Measurements from ENCODE around the gene MRTFA.
"Not testable (repeated sequence)": the region's sequence is repeated elsewhere in the genome, so short reads cannot be mapped to it uniquely, and the experiment has no call there.

Gene MRTFA

GRCh38 chr22:40607506-40607905, 29.0 kb downstream of the MRTFA start:
- H3K27me3 ChIP-seq (ENCODE audit: control insufficient read depth, insufficient read depth, low read length), result no peaks in the 10 kb centered on the region
- no peaks in the 10 kb centered on the region for H3K9me3 ChIP-seq (ENCODE audit: control insufficient read depth, insufficient read depth, low read length)
- H3K36me3 ChIP-seq (ENCODE audit: control insufficient read depth, insufficient read depth, low read length), result no peaks in the 10 kb centered on the region
- no peak overlapping the region for H3K9ac ChIP-seq (ENCODE audit: low read depth, low read length)
- peaks cover 31% of the 10 kb centered on the region for H3K4me1 ChIP-seq (ENCODE audit: control insufficient read depth, insufficient read depth, low read length)
- no peak overlapping the region for H3K4me3 ChIP-seq (ENCODE audit: low read depth, low read length)
- H3K27ac ChIP-seq (ENCODE audit: low read depth, low read length), result no peak overlapping the region

- Histone ChIP-seq H3K36me3 (ENCODE audit: control insufficient read depth, insufficient read depth, low read length) (no peaks in the 10 kb centered on the region), H3K4me3 (ENCODE audit: low read depth, low read length) (no peak overlapping the region), H3K27ac (ENCODE audit: low read depth, low read length) (no peak overlapping the region), H3K9ac (ENCODE audit: low read depth, low read length) (no peak overlapping the region), H3K4me1 (ENCODE audit: control insufficient read depth, insufficient read depth, low read length) (peaks cover 37% of the 10 kb centered on the region), H3K9me3 (ENCODE audit: control insufficient read depth, insufficient read depth, low read length) (no peaks in the 10 kb centered on the region), H3K27me3 (ENCODE audit: control insufficient read depth, insufficient read depth, low read length) (no peaks in the 10 kb centered on the region)
Measured at GRCh38 chr22:40606306-40606705, 30.2 kb downstream of the MRTFA start.

GRCh38 chr22:40605761-40606160, 30.8 kb downstream of the MRTFA start:
- Histone ChIP-seq H3K9ac (ENCODE audit: low read depth, low read length) (no peak overlapping the region), H3K4me1 (ENCODE audit: control insufficient read depth, insufficient read depth, low read length) (peaks cover 37% of the 10 kb centered on the region), H3K9me3 (ENCODE audit: control insufficient read depth, insufficient read depth, low read length) (no peaks in the 10 kb centered on the region), H3K27me3 (ENCODE audit: control insufficient read depth, insufficient read depth, low read length) (no peaks in the 10 kb centered on the region), H3K27ac (ENCODE audit: low read depth, low read length) (no peak overlapping the region), H3K4me3 (ENCODE audit: low read depth, low read length) (no peak overlapping the region), H3K36me3 (ENCODE audit: control insufficient read depth, insufficient read depth, low read length) (no peaks in the 10 kb centered on the region)

GRCh38 chr22:40603088-40603605, 33.4 kb downstream of the MRTFA start:
- Histone ChIP-seq H3K4me1 (ENCODE audit: control insufficient read depth, insufficient read depth, low read length) (peaks cover 44% of the 10 kb centered on the region), H3K4me3 (ENCODE audit: low read depth, low read length) (no peak overlapping the region), H3K9me3 (ENCODE audit: control insufficient read depth, insufficient read depth, low read length) (no peaks in the 10 kb centered on the region), H3K27ac (ENCODE audit: low read depth, low read length) (no peak overlapping the region), H3K9ac (ENCODE audit: low read depth, low read length) (no peak overlapping the region), H3K36me3 (ENCODE audit: control insufficient read depth, insufficient read depth, low read length) (no peaks in the 10 kb centered on the region), H3K27me3 (ENCODE audit: control insufficient read depth, insufficient read depth, low read length) (no peaks in the 10 kb centered on the region)

- Histone ChIP-seq H3K27ac (ENCODE audit: low read depth, low read length) (no peak overlapping the region), H3K27me3 (ENCODE audit: control insufficient read depth, insufficient read depth, low read length) (no peaks in the 10 kb centered on the region)
Measured at GRCh38 chr22:40602231-40602630, 34.3 kb downstream of the MRTFA start.

GRCh38 chr22:40599731-40600130, 36.8 kb downstream of the MRTFA start:
- no peaks in the 10 kb centered on the region for H3K36me3 ChIP-seq (ENCODE audit: control insufficient read depth, insufficient read depth, low read length)
- no peaks in the 10 kb centered on the region for H3K27me3 ChIP-seq (ENCODE audit: control insufficient read depth, insufficient read depth, low read length)
- H3K9ac ChIP-seq (ENCODE audit: low read depth, low read length), result no peak overlapping the region
- no peak overlapping the region for H3K27ac ChIP-seq (ENCODE audit: low read depth, low read length)
- H3K4me3 ChIP-seq (ENCODE audit: low read depth, low read length), result no peak overlapping the region
- H3K4me1 ChIP-seq (ENCODE audit: control insufficient read depth, insufficient read depth, low read length), result peaks cover 34% of the 10 kb centered on the region
- no peaks in the 10 kb centered on the region for H3K9me3 ChIP-seq (ENCODE audit: control insufficient read depth, insufficient read depth, low read length)

More at GRCh38 chr22:40602231-40602630, 34.3 kb downstream of the MRTFA start:
- Histone ChIP-seq H3K9ac (ENCODE audit: low read depth, low read length) (no peak overlapping the region), H3K4me1 (ENCODE audit: control insufficient read depth, insufficient read depth, low read length) (peaks cover 49% of the 10 kb centered on the region), H3K36me3 (ENCODE audit: control insufficient read depth, insufficient read depth, low read length) (no peaks in the 10 kb centered on the region), H3K9me3 (ENCODE audit: control insufficient read depth, insufficient read depth, low read length) (no peaks in the 10 kb centered on the region), H3K4me3 (ENCODE audit: low read depth, low read length) (no peak overlapping the region)

GRCh38 chr22:40598712-40599111, 37.8 kb downstream of the MRTFA start:
- H3K27ac ChIP-seq (ENCODE audit: low read depth, low read length); H3K9me3 ChIP-seq (ENCODE audit: control insufficient read depth, insufficient read depth, low read length); H3K27me3 ChIP-seq (ENCODE audit: control insufficient read depth, insufficient read depth, low read length); H3K36me3 ChIP-seq (ENCODE audit: control insufficient read depth, insufficient read depth, low read length); H3K9ac ChIP-seq (ENCODE audit: low read depth, low read length); H3K4me3 ChIP-seq (ENCODE audit: low read depth, low read length): not testable (repeated sequence)
- H3K4me1 ChIP-seq (ENCODE audit: control insufficient read depth, insufficient read depth, low read length), result peaks cover 34% of the 10 kb centered on the region

GRCh38 chr22:40597526-40598430, 38.7 kb downstream of the MRTFA start:
- Histone ChIP-seq H3K27ac (ENCODE audit: low read depth, low read length) (peak overlapping the region; percentile 50), H3K9ac (ENCODE audit: low read depth, low read length) (no peak overlapping the region), H3K36me3 (ENCODE audit: control insufficient read depth, insufficient read depth, low read length) (no peaks in the 10 kb centered on the region), H3K9me3 (ENCODE audit: control insufficient read depth, insufficient read depth, low read length) (no peaks in the 10 kb centered on the region), H3K27me3 (ENCODE audit: control insufficient read depth, insufficient read depth, low read length) (no peaks in the 10 kb centered on the region), H3K4me3 (ENCODE audit: low read depth, low read length) (no peak overlapping the region), H3K4me1 (ENCODE audit: control insufficient read depth, insufficient read depth, low read length) (peaks cover 27% of the 10 kb centered on the region)

- Histone ChIP-seq H3K9me3 (ENCODE audit: control insufficient read depth, insufficient read depth, low read length) (no peaks in the 10 kb centered on the region), H3K4me1 (ENCODE audit: control insufficient read depth, insufficient read depth, low read length) (peaks cover 19% of the 10 kb centered on the region), H3K4me3 (ENCODE audit: low read depth, low read length) (no peak overlapping the region), H3K9ac (ENCODE audit: low read depth, low read length) (no peak overlapping the region), H3K27me3 (ENCODE audit: control insufficient read depth, insufficient read depth, low read length) (no peaks in the 10 kb centered on the region), H3K36me3 (ENCODE audit: control insufficient read depth, insufficient read depth, low read length) (no peaks in the 10 kb centered on the region), H3K27ac (ENCODE audit: low read depth, low read length) (no peak overlapping the region)
Measured at GRCh38 chr22:40595497-40596234, 40.9 kb downstream of the MRTFA start.

- no peaks in the 10 kb centered on the region for H3K9me3 ChIP-seq (ENCODE audit: control insufficient read depth, insufficient read depth, low read length)
- H3K27ac ChIP-seq (ENCODE audit: low read depth, low read length), result no peak overlapping the region
- no peak overlapping the region for H3K4me3 ChIP-seq (ENCODE audit: low read depth, low read length)
- H3K36me3 ChIP-seq (ENCODE audit: control insufficient read depth, insufficient read depth, low read length), result no peaks in the 10 kb centered on the region
- no peak overlapping the region for H3K9ac ChIP-seq (ENCODE audit: low read depth, low read length)
- H3K27me3 ChIP-seq (ENCODE audit: control insufficient read depth, insufficient read depth, low read length), result no peaks in the 10 kb centered on the region
- peaks cover 16% of the 10 kb centered on the region for H3K4me1 ChIP-seq (ENCODE audit: control insufficient read depth, insufficient read depth, low read length)
Measured at GRCh38 chr22:40594924-40595323, 41.6 kb downstream of the MRTFA start.

- peaks cover 16% of the 10 kb centered on the region for H3K4me1 ChIP-seq (ENCODE audit: control insufficient read depth, insufficient read depth, low read length)
- H3K4me3 ChIP-seq (ENCODE audit: low read depth, low read length), result no peak overlapping the region
- no peak overlapping the region for H3K9ac ChIP-seq (ENCODE audit: low read depth, low read length)
- H3K9me3 ChIP-seq (ENCODE audit: control insufficient read depth, insufficient read depth, low read length), result no peaks in the 10 kb centered on the region
- H3K27ac ChIP-seq (ENCODE audit: low read depth, low read length), result no peak overlapping the region
- no peaks in the 10 kb centered on the region for H3K27me3 ChIP-seq (ENCODE audit: control insufficient read depth, insufficient read depth, low read length)
- no peaks in the 10 kb centered on the region for H3K36me3 ChIP-seq (ENCODE audit: control insufficient read depth, insufficient read depth, low read length)
Measured at GRCh38 chr22:40594346-40594745, 42.2 kb downstream of the MRTFA start.

Measured in HUES48 (cell line).